Upper lobe of left lung (tissue), 4 donors: ENCODE measurements around the gene BCL3.

Experiments used
- POLR2AphosphoS5 ChIP-seq, 2 donors: sonication (generic); formaldehyde crosslinking; IDR thresholded peaks; one replicate each; pipeline ENCODE4 v1.5.1; 2017; ENCODE audit warnings: antibody characterized with exemption in 2 of 2
- TF ChIP-seq, protein P1 (sequence below), 6 experiments: fragments of 450-650 bp in 4 of 6; fragments of 200-600 bp in 2 of 6; sonication (generic) in 2 of 6; IDR thresholded peaks; one replicate each; pipeline ENCODE4 v1.5.1; 2016 to 2019; ENCODE audit warnings: antibody characterized with exemption in 6 of 6

DNA sequence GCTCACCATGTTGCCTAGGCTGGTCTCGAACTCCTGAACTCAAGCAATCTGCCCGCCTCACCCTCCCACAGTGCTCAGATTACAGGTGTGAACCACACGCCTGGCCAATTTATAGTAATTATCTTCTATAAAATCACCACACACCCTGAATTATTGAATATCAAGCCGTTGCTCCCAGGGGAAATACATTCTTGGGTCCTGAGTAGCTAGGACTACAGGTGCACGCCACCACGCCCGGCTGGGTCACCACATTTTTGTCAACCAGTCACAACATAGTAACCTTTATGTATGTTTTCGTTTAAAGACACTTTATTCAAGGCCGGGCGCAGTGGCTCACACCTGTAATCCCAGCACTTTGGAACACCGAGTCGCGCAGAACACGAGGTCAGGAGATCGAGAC lies 37.5 kb downstream of the BCL3 start:
- TF ChIP-seq, protein P1, sequence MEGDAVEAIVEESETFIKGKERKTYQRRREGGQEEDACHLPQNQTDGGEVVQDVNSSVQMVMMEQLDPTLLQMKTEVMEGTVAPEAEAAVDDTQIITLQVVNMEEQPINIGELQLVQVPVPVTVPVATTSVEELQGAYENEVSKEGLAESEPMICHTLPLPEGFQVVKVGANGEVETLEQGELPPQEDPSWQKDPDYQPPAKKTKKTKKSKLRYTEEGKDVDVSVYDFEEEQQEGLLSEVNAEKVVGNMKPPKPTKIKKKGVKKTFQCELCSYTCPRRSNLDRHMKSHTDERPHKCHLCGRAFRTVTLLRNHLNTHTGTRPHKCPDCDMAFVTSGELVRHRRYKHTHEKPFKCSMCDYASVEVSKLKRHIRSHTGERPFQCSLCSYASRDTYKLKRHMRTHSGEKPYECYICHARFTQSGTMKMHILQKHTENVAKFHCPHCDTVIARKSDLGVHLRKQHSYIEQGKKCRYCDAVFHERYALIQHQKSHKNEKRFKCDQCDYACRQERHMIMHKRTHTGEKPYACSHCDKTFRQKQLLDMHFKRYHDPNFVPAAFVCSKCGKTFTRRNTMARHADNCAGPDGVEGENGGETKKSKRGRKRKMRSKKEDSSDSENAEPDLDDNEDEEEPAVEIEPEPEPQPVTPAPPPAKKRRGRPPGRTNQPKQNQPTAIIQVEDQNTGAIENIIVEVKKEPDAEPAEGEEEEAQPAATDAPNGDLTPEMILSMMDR (IDR thresholded peaks at IDR 0.05) = no peak
- no peak for TF ChIP-seq POLR2AphosphoS5 (IDR thresholded peaks at IDR 0.05)
